Osteocyte (in vitro differentiated cells): Measurements from ENCODE around the gene CLRN3. TPM values are rescaled to one million over a fixed set of nuclear protein-coding genes. Genes with fewer than 3 reads are reported as not detected.

Experiments used
- DNase-seq: peaks from one replicate; pipeline ENCODE4 v3.0.0; 2021; ENCODE audit warnings: mixed read lengths; ENCODE audit not compliant: unreplicated experiment; ENCODE audit errors: extremely low spot score
- H3K27ac Mint-ChIP-seq: one replicate; pipeline ENCODE4 v1.8.0; 2021; ENCODE audit warnings: mild to moderate bottlenecking, mixed read lengths; ENCODE audit not compliant: unreplicated experiment
- H3K27me3 Mint-ChIP-seq: one replicate; pipeline ENCODE4 v1.8.0; 2021; ENCODE audit warnings: mixed read lengths; ENCODE audit not compliant: unreplicated experiment
- H3K36me3 Mint-ChIP-seq: one replicate; pipeline ENCODE4 v1.8.0; 2021; ENCODE audit warnings: mixed read lengths; ENCODE audit not compliant: unreplicated experiment
- H3K4me1 Mint-ChIP-seq: one replicate; pipeline ENCODE4 v1.8.0; 2021; ENCODE audit warnings: mixed read lengths; ENCODE audit not compliant: unreplicated experiment
- H3K4me3 Mint-ChIP-seq: one replicate; pipeline ENCODE4 v1.8.0; 2021; ENCODE audit warnings: mild to moderate bottlenecking, moderate library complexity, mixed read lengths; ENCODE audit not compliant: unreplicated experiment
- H3K9me3 Mint-ChIP-seq: one replicate; pipeline ENCODE4 v1.8.0; 2021; ENCODE audit warnings: mixed read lengths; ENCODE audit not compliant: unreplicated experiment
- CTCF ChIP-seq: fragments of 200-600 bp; sonication (generic); IDR thresholded peaks from 2 replicates; pipeline ENCODE4 v1.5.0; 2021; ENCODE audit warnings: antibody characterized with exemption, mild to moderate bottlenecking, moderate library complexity
- total RNA-seq: library from RNA; stranded (reverse); gene quantifications from 2 replicates; pipeline ENCODE4 v1.2.1, GENCODE V29; 2021

Gene CLRN3
- total RNA-seq, 1 donor from 2014 or later: not detected

GRCh38 chr10:127874671-127875448 is 17.9 kb downstream of the CLRN3 start:
- H3K27me3 Mint-ChIP-seq: peaks cover 5% of the 10 kb centered on the region
- no peaks in the 10 kb centered on the region for H3K4me1 Mint-ChIP-seq
- no peak overlapping the region for H3K27ac Mint-ChIP-seq
- H3K36me3 Mint-ChIP-seq: no peaks in the 10 kb centered on the region
- no peak for TF ChIP-seq CTCF
- no peak overlapping the region for H3K4me3 Mint-ChIP-seq
- peak; percentile 69 for DNase-seq
- H3K9me3 Mint-ChIP-seq: peaks cover 5% of the 10 kb centered on the region

- no peaks in the 10 kb centered on the region for H3K4me1 Mint-ChIP-seq
- peaks cover 8% of the 10 kb centered on the region for H3K27me3 Mint-ChIP-seq
- H3K4me3 Mint-ChIP-seq: no peak overlapping the region
- DNase-seq: peak; percentile 80
- no peak for TF ChIP-seq CTCF
- peaks cover 13% of the 10 kb centered on the region for H3K9me3 Mint-ChIP-seq
- H3K27ac Mint-ChIP-seq: no peak overlapping the region
- no peaks in the 10 kb centered on the region for H3K36me3 Mint-ChIP-seq
Observed at GRCh38 chr10:127873901-127874470, 18.8 kb downstream of the CLRN3 start.

- Mint-ChIP-seq H3K4me3 (no peak overlapping the region), H3K27me3 (peaks cover 6% of the 10 kb centered on the region), H3K9me3 (peaks cover 15% of the 10 kb centered on the region), H3K27ac (no peak overlapping the region), H3K36me3 (no peaks in the 10 kb centered on the region), H3K4me1 (no peaks in the 10 kb centered on the region)
- TF ChIP-seq CTCF: no peak
- DNase-seq: peak; percentile 60
Observed at GRCh38 chr10:127872871-127873600, 19.7 kb downstream of the CLRN3 start.

GRCh38 chr10:127872011-127872761 is 20.6 kb downstream of the CLRN3 start:
- Mint-ChIP-seq H3K9me3 (peaks cover 15% of the 10 kb centered on the region), H3K36me3 (no peaks in the 10 kb centered on the region), H3K27me3 (peaks cover 6% of the 10 kb centered on the region), H3K4me3 (no peak overlapping the region), H3K4me1 (no peaks in the 10 kb centered on the region), H3K27ac (no peak overlapping the region)
- TF ChIP-seq CTCF: no peak
- DNase-seq: peak; percentile 80
